Epidermal melanocyte (primary cell): ENCODE measurements around the gene OGA.

Experiments used
- DNase-seq: peaks from one replicate; pipeline ENCODE4 v3.0.0; 2011; ENCODE audit warnings: low spot score; ENCODE audit not compliant: insufficient read length

The OGA gene

DNA sequence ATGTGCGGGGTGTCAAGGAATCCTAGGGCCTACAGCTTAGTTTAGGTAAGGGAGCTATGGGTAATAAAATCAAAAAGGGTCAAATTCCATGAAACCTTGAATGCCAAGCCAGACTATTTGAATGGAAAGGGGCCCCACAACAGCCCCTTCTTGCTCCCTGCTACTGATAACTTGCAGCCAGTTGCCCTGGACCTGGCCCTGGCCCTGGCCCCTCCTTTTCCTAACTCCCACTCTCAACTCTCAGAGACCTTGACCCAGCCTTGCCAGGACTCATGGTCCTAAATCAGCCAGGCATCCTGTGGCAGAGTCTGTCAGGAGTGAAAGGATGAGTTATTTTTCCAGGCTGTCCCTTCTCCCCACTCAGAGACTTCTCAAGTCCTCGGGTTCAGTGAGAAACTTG is 19.5 kb upstream of the OGA start:
- no peak for DNase-seq

DNA sequence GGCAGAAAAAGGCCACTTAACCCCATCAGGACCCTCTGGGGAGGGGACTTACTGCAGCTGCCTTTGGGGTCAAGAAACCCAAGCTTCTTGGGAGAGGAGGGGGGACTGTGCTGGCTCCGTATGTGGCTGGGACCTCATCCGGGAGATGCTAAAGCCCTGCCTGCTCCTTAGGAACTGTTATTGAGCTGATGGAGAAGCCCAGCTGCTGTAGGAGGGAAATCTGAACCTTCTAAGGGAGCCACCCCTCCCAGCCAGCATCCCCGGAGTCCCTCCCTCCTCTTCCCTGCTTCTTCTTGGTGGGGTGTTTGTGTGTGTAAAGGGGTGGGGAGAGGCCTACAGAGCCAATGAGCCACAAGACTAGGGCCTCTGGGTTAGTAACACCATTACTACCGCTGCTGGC is 17.1 kb upstream of the OGA start:
- no peak for DNase-seq

DNA sequence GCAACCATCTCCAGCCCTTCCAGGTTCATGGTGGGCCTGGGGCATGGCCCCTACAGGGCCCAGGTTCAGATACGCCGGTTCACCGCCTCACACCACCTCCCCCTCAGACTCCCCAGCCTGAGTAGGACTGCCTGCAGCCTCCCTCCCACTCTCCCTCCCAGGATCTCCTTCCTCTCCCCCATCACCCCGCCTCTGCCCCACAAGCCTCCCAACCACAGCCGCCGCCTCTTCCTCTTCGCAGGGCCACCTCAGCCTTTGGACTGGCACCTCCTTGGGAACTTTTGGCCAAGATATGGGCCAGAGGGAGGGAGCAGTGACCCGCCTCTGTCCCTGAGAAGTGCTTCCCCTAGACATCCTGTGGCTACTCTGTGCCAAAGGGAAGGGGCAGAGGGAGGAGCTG is 16.1 kb upstream of the OGA start:
- no peak for DNase-seq

DNA sequence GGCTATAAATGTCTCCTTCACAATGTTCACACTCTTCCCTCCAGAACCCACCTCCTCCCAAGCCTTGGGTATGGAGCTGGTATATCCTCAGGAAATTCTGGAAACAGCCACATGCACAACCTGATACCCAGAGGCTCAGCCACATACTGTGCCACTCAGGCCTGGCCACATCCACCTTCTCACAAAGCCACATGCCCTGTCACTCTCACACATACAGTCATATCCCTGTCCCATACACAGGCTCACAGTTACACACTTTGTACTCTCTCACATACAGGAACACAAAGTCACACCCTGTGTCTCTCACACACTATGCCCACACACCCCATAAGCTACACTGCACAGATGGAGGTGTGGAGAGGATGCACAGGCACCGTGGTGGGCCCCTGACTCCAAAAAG is 15.2 kb upstream of the OGA start:
- DNase-seq: no peak

DNA sequence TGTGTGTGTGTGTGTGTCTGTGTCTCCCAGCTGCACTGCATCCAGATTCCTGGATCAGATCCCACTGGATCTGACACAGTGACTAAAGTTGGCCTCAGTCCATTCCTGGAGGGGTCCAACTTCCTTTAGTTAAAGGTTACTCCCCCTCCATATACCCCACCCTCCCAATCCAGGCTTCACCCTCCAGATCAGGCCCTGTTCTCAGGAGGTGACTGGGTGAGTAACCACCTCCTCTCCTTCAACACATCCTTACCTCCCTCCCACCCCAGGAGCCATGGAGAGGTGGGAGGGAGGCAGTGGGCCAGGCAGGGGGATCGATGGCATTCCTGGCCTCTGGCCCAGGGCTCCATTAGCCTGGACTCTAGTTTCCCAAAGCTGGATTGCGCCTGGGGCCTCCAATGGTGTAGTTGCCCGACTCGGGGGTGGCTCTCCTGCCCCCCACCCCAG is 14.1 kb upstream of the OGA start:
- DNase-seq: no peak

DNA sequence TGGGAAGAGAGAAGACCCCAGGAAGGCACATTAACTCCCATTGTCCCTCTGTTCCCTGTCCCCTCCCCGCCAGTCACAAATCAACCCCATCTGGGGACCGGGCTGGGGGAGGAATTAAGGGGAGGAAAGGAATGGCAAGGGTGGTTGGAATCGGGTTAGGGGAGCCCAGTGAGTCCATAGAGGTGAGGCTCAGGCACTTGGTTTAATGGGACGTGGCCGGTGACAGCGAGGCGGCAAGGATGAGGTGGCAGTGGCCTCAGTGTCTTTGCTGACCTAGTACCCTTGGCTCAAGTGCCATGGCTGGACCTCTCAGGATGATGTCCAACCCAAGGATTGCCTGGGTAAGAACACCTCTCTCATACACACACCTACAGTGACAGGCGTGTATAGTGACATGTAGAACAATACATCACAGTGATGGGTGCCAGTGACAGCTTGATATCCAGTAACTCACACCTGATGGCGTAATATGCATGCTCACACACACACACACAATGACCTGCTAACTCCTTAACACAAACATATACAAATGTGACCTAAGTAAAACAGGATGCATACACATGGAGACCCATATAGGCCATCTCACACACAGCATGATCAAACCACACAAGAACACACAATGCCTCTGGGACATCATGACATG is 13.0 kb upstream of the OGA start:
- DNase-seq: no peak

DNA sequence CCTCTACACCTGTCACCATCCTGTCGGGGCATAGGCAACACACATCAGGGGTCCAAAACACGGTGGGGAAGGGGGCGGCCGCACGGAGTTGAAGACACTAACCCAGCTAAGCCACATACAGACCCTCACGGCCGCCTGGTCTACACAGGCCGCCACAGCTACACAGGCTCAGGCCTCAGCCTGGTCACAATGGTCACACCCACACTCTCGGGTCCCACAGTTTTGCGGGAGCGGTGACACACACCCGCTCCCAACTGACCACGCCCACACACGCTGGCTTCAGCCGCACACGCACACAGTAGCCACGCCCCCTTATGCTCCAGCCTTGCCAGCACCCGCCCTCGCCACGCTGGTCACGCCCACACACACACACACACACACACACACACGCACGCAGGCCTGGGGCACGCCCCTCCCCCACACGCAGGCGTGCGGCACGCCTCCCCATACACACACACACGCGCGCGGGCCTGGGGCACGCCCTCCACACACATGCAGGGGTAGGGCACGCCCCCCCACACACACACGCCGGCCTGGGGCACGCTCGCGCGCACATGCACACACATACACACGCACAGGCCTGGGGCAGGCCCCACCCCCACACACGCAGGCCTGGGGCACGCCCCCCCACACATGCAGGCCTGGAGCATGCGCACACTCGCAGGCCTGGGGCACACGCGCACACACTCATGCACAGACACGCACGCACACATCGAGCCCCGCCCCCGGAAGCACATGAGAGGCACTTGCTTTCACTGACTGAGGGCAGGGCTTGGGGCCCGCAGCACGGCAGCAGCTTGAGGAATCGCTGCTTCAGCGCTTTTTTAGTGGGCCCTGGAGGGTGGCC is 12.3 kb upstream of the OGA start:
- DNase-seq: peak; percentile 91

DNA sequence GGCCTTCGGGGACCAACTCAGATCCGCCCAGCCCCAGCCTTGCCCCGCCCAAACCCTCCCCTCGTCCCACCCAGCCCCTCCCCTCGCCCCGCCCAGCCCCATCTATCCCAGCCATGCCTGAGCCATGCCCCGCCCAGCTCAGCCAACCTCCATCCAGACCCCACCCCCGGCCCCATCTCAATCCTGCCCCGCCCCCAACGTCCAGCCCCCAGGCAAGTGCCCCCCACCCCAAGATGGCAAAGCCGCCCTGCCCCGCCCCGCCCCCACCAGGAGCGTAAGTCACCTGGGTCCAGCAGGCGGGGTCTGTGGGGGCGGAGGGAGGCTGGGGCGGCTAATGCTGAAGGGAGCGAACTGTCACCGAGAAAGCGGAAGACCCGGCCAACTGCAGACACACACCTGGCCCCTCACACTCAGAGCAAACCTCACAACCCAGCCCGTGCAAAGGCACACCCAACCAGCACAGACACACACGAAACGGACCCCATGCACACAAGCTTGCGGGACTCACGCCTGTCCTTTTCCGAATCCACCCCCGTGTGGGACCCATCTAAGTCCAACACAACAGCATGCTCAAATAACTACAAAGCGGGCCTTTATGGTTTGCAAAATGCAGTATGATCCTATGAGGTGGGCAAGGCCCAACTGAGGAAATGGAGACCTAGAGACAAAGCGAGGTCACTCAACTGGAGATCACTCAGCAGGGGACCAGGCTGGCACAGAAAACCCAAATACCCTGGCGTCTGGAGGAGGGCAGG is 11.5 kb upstream of the OGA start:
- DNase-seq: peak; percentile 69

DNA sequence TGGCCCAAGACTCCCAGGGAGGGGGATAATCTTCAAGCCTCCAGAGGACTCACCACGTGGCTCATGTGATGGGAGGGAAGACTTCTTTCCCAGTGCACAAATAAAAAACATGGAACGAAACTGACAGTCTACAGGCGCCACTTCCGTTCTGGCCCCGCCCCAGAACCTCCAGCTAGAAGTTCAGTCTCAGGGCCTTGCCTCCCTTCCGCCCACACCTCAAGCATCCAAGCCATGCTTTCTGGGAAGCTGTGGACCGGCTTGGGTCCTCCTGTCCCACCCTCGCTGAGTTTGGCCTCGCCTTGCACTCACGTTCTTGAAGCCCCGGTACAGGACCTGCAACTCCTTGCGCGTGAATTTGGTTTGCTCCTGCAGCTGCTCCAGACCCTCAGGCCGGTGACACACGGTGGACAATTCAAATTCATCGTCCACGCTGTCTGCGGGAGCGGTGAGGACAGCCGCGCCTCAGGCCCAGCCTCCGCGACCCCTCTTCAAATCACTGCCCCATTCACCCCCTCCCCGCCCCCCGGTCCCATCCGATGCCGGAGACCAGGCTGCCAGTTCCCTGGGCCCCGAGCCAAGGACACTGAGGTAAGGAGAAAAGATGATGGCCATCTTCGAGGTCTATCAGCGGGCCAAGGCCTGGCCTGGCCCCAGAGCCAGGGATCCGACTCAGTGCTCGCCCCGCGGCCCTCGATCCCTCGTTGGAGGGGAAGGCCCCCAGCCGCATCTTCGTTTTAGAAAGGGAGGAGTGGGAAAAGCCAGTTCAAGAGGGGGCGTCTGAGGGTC is 10.7 kb upstream of the OGA start:
- DNase-seq: no peak

DNA sequence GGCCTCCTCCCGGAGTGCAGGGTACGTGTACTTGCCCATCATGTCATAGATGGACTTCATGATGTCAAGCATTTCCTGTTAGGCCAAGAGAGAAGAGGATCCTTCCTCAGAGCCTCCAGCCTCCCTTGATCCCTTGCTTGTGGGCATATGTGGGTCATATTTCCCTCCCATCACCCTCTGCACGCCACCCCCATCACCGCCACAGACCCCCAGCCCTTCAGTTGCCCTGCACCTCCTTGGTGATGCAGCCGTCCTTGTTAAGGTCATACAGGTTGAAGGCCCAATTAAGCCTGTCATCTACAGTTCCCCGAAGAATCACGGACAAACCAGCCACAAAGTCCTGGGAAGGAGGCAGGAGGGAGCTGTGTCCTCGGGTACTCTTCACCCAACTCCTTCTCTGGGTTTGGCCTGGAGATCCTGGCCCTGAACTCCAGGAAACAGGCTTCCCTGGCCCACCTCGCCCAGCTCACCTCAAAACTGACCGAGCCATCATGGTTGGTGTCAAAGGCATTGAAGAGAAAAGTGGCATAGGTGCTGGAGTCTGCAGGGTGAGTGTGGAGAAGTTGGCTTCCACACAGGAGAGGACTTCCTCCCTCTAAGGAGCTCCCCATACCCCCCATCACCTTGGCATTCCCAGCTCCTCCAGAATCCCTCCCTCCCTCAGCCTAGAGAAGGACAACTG is 9.8 kb upstream of the OGA start:
- DNase-seq: no peak

DNA sequence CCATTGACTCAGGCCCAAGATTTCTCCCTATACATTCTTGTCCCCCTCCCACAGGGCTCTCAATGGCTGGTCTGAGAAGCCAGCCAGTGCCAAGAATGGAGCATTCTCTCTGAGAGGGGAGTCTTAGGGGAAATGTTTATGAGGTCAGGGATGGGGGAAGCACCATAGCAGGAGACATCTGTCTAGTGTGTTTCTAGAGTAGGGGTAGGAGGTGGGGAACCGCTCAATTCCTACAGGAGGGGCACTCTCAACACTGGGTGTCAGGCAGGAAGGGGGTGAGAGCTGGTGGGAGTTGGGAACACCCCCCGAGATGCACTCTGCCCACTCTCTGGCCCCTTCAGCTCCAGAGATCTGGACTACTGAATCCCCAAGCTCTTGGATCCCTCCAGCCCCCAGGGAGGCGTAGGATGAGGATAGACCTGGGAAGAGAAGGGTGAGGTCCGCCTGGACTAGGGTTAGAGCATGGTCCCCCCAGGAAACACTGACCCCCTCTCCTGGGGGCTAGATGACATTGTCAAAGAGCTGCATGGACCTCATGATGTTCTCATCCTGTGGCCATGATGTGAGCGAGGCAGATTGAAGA is 8.7 kb upstream of the OGA start:
- no peak for DNase-seq

DNA sequence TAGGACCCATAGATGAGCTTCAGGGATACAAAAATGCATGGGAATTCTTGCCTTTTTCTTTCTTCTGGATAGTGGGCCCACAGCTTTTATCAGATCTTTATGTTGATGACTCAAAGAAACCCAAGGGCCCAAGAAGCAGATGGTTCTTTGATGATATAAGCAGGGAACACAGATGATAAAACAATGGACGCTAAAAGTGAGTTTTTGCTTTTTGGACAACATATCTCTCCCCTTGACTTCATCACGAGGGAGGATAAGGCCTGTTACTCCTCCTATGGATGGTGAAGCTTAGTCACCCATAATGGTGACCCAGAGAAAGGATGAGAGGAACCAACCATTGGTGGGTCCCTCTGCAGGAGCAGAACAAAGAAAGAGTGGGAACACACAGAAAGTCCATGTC is 6.5 kb upstream of the OGA start:
- no peak for DNase-seq

DNA sequence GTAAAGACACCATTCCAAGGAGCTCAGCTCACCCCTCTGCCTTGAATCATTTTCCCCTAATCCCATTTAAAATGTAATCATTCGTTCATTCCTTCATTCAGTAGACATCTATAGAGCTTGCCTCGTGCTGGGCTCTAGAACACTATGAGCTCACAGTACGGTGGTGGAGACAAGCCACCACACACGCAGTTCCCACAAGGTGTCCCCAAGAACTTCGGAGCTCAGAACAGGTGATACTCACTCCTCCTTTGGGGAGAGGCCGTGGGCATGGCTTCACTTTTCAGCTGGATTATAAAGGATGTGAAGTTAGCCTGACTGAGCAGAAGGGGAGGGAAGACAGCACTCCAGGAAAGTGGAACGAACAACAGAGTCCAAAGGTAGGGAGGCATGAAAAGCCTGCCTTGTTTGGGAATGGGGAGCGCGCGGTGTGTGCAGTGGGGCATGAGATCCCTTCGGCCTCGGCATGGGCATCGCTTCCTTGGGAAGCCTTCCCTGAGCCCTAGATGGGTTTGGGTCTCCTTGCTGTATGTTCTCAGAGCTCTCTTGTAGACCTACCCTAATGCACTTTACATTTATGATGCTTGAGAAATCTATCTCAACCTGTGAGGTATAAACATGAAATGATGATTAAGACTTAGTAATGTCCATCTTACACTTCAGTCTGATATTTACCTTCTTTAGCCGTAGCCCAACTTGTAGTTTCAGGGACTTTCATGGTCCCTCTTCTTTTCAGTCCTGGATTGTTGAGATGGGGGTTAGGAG is 809 bp upstream of the OGA start:
- DNase-seq: no peak

DNA sequence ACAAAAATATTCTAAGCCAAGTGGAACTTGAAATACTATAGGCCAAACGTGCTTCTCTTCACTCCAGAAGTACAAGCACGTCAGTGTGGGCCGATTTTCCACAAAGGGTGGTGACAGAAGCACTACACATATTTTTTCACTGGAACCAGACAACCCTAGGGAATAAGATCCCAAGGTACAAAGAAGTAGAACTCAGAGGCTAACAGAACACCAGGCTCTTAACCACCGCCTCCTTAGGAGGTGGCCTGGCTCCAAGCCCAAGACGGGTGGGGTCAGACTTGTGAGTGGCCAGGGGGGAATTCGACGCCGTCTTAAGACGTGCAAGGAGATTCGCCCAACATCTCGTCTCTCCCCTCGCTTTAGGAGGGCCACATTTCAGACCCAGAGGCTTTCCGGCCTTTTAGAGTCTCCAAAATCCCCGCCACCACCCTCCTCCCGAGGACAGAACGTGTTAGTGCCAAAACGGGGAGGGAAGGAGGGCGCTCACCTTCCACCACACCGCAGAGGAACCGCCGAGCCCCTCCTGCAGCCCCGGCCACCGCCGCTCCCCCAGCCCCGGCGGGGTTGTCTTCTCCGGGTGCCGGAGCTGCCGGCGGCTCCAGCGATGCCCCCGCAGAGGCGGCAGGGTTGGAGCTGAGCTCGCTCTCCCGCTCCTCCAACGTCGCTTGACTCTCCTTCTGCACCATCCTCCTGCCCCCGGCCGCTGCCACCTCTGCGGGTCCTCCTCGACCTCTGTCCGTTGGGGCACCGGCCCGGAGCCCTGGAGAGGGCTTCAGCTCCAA is 716 bp downstream of the OGA start:
- peak; percentile 63 for DNase-seq

DNA sequence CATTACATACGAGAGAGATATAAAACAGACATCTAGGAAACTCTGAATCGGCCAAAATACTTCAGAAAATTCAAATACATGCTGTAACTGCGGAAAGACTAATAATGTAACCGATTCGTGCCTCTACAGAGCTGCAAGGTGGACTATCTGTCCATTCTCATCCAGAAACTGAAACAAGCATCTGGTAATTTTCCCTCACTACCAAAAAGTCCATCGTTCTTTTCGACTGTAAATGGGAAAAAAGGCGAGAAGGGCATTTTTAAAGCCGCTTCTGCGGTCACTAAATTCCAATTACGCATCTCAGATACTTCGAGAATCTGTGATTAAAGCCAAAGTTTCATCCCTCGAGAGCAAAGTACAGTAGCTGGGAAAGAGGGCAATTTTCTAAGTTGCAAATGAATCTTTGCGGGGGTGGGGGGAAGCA is 1.3 kb downstream of the OGA start:
- DNase-seq: no peak

DNA sequence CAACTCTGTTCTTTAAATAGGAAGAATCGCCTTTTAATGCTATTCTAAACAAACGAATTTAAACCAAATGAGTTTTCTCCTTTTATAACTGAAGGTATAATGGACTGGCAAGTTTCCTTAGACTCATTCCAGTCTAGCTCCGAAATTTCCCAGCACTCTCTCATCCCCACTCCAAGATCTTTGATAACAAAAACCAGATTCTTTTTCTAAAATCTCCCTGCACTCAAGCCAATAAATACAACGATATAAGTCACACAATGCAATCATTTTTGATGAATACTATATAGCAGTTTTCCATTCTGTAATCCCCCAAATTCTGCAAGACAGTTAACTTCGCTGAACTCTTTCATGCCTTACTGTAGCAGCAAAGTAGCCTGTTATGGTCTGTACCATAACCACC is 1.9 kb downstream of the OGA start:
- DNase-seq: no peak

DNA sequence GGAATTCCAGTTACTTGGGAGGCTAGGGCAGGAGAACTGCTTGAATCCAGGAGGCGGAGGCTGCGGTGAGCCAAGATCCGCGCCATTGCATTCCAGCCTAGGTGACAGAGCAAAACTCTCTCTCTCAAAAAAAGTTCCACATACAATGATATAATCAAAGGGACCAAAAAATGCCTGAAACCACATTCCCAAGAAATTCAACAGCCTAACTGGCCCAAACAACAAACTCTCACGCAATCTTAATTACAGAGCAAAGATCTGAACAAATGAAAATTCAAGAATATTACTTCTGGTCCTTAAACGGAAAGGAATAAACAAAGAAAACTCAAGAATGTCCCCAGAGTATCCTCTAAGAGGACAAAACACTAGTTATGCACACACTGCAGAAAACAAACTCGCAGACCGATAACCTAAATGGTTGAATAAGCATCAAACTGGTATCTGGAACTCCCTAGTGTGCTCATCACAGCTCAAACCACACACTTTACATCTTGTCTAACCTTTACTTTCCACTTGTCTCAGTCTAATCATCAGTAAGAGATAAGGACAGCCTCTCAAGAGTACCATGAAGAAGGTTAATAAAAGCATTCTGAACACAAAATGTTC is 3.7 kb downstream of the OGA start:
- DNase-seq: no peak

DNA sequence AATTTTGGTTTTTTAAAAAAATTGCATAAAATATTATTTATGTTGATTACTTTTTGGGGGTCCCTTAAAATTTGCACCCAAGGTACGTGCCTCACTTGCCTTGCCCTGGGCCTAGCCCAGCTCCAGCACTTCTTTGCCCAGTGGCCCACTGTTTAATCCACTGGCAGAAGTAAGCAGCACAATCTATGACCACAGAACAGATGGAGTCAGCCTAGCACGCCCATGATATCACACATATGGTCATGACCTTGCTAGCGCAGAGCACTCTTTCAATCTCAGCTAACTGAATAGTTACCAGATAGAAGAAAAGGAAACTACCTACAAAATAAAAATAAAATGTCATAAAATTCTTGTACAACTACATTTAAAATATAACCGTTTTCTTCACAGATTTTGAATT is 5.6 kb downstream of the OGA start:
- DNase-seq: no peak

DNA sequence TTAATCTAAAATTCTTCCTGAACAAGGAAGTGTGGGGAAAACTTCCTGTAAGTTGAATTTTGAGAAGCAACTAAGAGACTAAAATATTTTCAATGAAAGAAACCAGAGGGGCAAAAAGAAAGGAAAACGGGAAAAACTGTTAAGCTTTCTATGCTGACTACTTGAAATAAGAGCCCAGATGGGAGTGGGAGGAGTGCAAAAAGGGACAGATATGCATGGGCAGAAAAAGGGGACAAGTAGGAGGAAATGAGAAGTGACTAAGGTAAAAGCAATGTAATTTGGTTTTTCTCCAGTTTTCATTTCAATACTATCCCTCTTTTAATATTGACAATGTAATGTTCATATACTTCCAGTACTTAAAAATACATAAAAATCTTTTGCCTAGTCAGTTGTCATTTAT is 11.1 kb downstream of the OGA start:
- DNase-seq: no peak
